Epithelial cell of proximal tubule (primary cell): ENCODE measurements around the gene HYAL3. TPM values are rescaled to one million over a fixed set of nuclear protein-coding genes. Genes with fewer than 3 reads are reported as not detected.

Experiments
- DNase-seq: peaks from one replicate; pipeline ENCODE4 v3.0.0-alpha.2; 2011; ENCODE audit warnings: low read depth
- H3K4me3 ChIP-seq: 2 replicates; pipeline ENCODE4 v1.5.1; 2011; ENCODE audit warnings: low read depth, mild to moderate bottlenecking, low read length
- CTCF ChIP-seq: conservative IDR thresholded peaks from 2 replicates; pipeline ENCODE4 v1.5.1; 2012; ENCODE audit warnings: low read depth, mild to moderate bottlenecking, low read length
- total RNA-seq: library from RNA; depleted of rRNA; stranded (reverse); fragments of >200 nt; gene quantifications from 2 replicates; pipeline ENCODE4 v1.2.3, GENCODE V29; 2015

Gene HYAL3
- total RNA-seq, 1 donor from 2014 or later: 7.8 TPM

- peak overlapping the region; percentile 89 for H3K4me3 ChIP-seq
- DNase-seq: no peak
- TF ChIP-seq CTCF: no peak
Measured at GRCh38 chr3:50319894-50320625, 20.9 kb upstream of the HYAL3 start.

DNA sequence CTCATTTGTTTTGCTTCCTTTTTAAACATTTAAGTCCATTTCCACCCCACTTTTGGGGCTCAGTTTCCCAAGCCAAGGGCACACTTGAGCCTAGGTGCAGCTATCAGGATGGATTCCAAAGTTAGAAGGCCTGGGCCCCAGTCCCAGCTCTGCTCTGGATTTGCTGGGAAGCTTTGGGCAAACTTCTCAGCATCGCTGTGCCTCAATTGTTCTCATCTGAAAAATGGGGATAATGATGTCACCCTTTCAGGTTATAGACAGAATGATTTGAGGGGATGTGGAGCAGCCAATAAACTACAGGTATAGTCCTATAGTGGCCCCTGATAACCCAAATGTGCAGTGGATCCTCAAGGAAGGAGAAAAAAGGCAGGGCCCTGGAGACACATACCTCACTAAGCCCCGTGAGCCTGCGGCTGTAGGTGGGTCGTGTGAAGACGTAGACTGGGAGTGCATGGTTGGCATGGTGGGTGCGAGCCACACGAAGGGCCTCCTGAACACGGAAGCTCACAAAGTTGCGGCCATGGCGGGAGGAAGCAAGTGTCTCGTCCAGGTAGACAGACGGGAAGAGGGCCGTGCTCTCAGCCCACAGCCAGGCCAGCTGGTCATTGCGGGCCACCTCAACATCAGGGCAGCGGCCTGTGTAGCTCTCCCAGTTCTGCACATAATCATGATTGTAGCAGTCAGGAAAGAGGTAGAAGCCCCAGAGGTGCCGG, 20.1 kb upstream of the HYAL3 start:
- TF ChIP-seq CTCF: no peak
- DNase-seq: no peak
- H3K4me3 ChIP-seq: no peak overlapping the region

- no peak for TF ChIP-seq CTCF
Measured at GRCh38 chr3:50318615-50319014, 19.4 kb upstream of the HYAL3 start.

GRCh38 chr3:50318163-50318562, 19.0 kb upstream of the HYAL3 start:
- no peak for DNase-seq
- no peak overlapping the region for H3K4me3 ChIP-seq
- TF ChIP-seq CTCF: no peak

More at GRCh38 chr3:50318615-50319014, 19.4 kb upstream of the HYAL3 start:
- H3K4me3 ChIP-seq: no peak overlapping the region
- no peak for DNase-seq

DNA sequence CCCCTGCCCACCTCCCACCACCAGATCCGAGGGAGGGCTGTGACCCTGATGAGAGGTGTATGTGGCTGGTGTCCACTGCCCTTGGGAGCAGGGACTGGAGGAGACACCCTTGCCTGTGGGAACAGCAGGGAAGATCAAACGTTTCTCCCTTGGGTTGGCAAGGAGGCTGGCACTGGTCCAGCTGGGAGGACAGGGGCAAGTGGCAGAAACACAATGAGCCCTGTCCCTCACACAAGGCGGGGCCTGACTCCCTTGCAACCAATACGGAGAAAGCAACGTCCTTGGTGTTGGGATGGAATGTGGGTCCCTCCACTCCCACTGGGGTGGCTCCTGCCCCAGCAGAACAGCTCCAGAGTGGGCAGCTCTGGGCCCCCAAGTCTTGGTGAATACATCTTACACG, 18.1 kb upstream of the HYAL3 start:
- DNase-seq: no peak
- no peak overlapping the region for H3K4me3 ChIP-seq
- TF ChIP-seq CTCF: no peak

GRCh38 chr3:50316657-50317242, 17.5 kb upstream of the HYAL3 start:
- no peak for TF ChIP-seq CTCF
- no peak overlapping the region for H3K4me3 ChIP-seq
- no peak for DNase-seq
